ENCODE results near the gene ARNT2. TPM values are rescaled to one million over a fixed set of nuclear protein-coding genes. Genes with fewer than 3 reads are reported as not detected.
"Not testable (repeated sequence)": the region's sequence is repeated elsewhere in the genome, so short reads cannot be mapped to it uniquely, and the experiment has no call there.

ARNT2 gene
- total RNA-seq, 1 donor from 2014 or later: 8.1 TPM

DNA sequence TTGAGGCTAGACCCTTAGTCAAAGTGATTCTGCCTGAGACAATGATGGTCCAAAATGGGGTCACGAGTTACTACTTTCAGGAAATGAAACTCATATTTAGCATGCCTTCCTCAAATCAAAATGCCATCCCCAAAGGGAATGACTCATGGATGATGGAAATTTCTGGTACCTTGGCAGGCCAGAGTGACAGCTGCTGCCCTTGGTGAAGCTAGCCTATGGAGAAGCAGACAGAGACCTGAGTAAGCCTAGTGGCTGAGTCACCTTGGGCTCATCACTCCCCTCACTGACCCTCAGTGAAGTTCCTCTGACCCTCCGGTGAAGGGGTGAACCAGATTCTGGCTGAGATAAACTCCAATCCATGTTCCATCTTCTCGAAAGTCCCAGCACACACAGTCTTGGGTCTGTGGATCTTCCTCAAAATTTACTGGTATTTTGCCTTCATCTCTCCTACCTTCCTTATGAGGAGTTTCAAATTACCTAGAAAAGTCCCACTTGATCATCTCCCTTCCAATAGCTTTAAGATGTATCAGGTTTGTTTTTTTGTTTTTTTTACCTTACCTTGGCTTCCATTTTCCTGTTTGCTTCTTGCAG is 236.4 kb downstream of the ARNT2 start:
- Histone ChIP-seq H3K27me3 (no peaks in the 10 kb centered on the region), H3K36me3 (no peaks in the 10 kb centered on the region), H3K4me3 (no peak overlapping the region), H3K4me1 (no peaks in the 10 kb centered on the region), H3K27ac (no peak overlapping the region), H3K9me3 (no peaks in the 10 kb centered on the region)
- peak; percentile 31 to 42 for DNase-seq (ENCODE audit: extremely low spot score in 2 of 2)
- no peak for TF ChIP-seq POLR2AphosphoS5 (IDR thresholded peaks at IDR 0.05; ENCODE audit: insufficient read depth in 1 of 2, low read depth in 1 of 2)
- TF ChIP-seq POLR2A (IDR thresholded peaks at IDR 0.05): no peak
- TF ChIP-seq, protein P1, sequence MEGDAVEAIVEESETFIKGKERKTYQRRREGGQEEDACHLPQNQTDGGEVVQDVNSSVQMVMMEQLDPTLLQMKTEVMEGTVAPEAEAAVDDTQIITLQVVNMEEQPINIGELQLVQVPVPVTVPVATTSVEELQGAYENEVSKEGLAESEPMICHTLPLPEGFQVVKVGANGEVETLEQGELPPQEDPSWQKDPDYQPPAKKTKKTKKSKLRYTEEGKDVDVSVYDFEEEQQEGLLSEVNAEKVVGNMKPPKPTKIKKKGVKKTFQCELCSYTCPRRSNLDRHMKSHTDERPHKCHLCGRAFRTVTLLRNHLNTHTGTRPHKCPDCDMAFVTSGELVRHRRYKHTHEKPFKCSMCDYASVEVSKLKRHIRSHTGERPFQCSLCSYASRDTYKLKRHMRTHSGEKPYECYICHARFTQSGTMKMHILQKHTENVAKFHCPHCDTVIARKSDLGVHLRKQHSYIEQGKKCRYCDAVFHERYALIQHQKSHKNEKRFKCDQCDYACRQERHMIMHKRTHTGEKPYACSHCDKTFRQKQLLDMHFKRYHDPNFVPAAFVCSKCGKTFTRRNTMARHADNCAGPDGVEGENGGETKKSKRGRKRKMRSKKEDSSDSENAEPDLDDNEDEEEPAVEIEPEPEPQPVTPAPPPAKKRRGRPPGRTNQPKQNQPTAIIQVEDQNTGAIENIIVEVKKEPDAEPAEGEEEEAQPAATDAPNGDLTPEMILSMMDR (IDR thresholded peaks at IDR 0.05): no peak
- intact Hi-C loops (cut with DNase I): no loop called here

DNA sequence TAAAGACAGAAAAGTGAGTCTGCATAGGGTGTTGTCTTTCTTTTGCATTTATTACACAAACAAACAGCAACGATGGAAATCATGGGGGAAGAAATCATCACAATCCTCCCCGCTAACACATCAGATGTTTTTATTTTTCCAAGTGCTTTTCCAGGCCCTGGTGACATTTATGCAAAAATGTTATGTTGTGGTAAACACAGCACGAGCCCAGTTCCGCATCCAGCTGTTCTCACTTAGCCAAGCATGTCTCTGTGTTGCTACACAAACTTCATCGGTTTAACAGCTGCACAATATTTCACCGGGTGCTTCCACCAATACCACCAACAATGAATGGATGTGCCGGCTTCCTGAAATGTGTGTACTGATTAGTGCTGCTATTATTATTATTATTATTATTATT is 237.2 kb downstream of the ARNT2 start:
- Histone ChIP-seq H3K4me3 (no peak overlapping the region), H3K9me3 (no peaks in the 10 kb centered on the region), H3K4me1 (no peaks in the 10 kb centered on the region), H3K27ac (no peak overlapping the region), H3K27me3 (no peaks in the 10 kb centered on the region), H3K36me3 (no peaks in the 10 kb centered on the region)
- intact Hi-C loops (cut with DNase I): no loop called here
- TF ChIP-seq POLR2AphosphoS5 (IDR thresholded peaks at IDR 0.05; ENCODE audit: insufficient read depth in 1 of 2, low read depth in 1 of 2) (no peak), POLR2A (IDR thresholded peaks at IDR 0.05) (no peak)
- TF ChIP-seq, protein P1 (IDR thresholded peaks at IDR 0.05): no peak
- peak; percentile 6 to 19 for DNase-seq (ENCODE audit: extremely low spot score in 2 of 2)

DNA sequence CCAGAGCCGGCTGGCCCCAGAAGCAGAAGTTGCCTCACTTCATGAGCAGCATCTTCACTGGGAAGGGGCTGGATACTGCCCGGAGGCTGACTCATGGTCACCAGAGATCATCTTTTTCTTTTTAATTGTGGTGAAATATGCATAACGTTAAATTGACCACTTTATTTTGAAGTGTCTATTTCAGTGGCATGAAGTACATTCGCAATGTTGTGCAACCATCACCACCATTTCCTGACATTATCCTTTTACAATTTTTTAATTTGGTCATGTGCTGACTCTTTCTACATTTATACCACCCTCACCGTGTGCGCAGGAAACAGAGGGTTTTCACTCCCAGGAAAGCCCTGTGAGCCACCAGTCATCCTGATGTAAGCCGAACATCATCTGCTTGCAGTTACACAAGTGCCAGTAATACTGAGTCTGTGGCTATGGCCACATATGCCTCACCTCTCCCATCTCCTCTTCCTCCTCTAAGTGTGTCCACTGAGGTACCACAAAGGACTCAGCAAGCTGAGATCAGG is 239.3 kb downstream of the ARNT2 start:
- Histone ChIP-seq H3K4me3 (no peak overlapping the region), H3K27me3 (no peaks in the 10 kb centered on the region), H3K4me1 (no peaks in the 10 kb centered on the region), H3K9me3 (no peaks in the 10 kb centered on the region), H3K27ac (no peak overlapping the region), H3K36me3 (no peaks in the 10 kb centered on the region)
- intact Hi-C loops (cut with DNase I): no loop called here
- no peak for DNase-seq (ENCODE audit: extremely low spot score in 2 of 2)
- TF ChIP-seq POLR2AphosphoS5 (IDR thresholded peaks at IDR 0.05; ENCODE audit: insufficient read depth in 1 of 2, low read depth in 1 of 2): no peak
- no peak for TF ChIP-seq POLR2A (IDR thresholded peaks at IDR 0.05)
- TF ChIP-seq, protein P1 (IDR thresholded peaks at IDR 0.05): no peak

DNA sequence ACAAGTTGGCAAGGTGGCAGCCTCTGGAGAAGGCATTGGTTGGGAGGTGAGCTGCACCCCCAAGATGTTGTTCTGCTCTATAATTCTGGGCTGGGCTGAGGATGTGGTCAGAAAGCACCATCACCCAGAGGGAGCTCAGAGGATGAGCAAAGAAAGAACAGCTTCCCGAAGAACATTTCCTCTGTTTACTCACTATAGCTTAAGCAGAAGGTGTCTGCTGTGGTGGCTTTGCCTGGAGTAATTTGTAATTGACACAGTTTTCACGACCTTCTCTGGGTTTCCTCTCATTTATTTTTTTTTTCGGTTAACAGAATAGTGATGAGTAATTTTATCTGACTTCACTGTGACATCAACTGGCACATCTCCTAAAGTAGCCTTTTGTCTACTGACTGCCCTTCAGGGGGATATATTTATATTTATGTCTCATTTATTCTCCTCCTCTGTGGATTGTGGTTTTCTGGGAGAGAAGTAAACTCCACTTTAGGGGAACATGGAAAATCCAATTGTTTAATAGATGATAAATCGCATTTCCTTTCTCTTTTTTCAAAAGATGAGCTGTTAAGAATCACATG is 241.4 kb downstream of the ARNT2 start:
- no peak for DNase-seq (ENCODE audit: extremely low spot score in 2 of 2)
- H3K4me3 ChIP-seq: no peak overlapping the region
- intact Hi-C loops (cut with DNase I): no loop called here
- no peaks in the 10 kb centered on the region for H3K36me3 ChIP-seq
- no peaks in the 10 kb centered on the region for H3K9me3 ChIP-seq
- no peaks in the 10 kb centered on the region for H3K27me3 ChIP-seq
- no peak overlapping the region for H3K27ac ChIP-seq
- H3K4me1 ChIP-seq: no peaks in the 10 kb centered on the region
- TF ChIP-seq POLR2A (IDR thresholded peaks at IDR 0.05) (no peak), POLR2AphosphoS5 (IDR thresholded peaks at IDR 0.05; ENCODE audit: insufficient read depth in 1 of 2, low read depth in 1 of 2) (no peak)
- TF ChIP-seq, protein P1 (IDR thresholded peaks at IDR 0.05): no peak

DNA sequence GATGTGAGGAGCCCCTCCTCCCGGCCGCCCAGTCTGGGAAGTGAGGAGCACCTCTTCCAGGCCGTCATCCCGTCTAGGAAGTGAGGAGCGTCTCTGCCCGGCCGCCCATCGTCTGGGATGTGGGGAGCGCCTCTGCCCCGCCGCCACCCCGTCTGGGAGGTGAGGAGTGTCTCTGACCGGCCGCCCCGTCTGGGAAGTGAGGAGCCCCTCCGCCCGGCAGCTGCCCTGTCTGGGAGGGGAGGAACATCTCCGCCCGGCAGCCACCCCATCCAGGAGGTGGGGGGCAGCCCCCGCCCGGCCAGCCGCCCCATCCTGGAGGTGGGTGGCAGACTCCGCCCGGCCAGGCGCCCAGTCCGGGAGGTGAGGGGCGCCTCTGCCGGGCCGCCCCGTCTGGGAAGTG is 243.2 kb downstream of the ARNT2 start:
- H3K9me3 ChIP-seq; H3K27ac ChIP-seq; H3K4me1 ChIP-seq; H3K4me3 ChIP-seq; intact Hi-C loops (cut with DNase I); H3K36me3 ChIP-seq; H3K27me3 ChIP-seq: not testable (repeated sequence)
- DNase-seq (ENCODE audit: extremely low spot score in 2 of 2): peak; percentile 25

Small RNAs within 50 kb of the gene (microRNA-seq; reads per million reads assigned to microRNA genes)
- gene MIR5572 (ENCODE audit: borderline number of aligned reads, borderline replicate concordance): not detected

Other genes with a start within 250 kb of the ARNT2 start
- gene CTXND1, start 152.2 kb upstream of the ARNT2 start, total RNA-seq: 0.49 TPM

Data from vagina (tissue), 2 donors.